BJ (cell line): ENCODE data around the gene LRRC51. TPM values are rescaled to one million over a fixed set of nuclear protein-coding genes. Genes with fewer than 3 reads are reported as not detected.
"Not testable (repeated sequence)": the region's sequence is repeated elsewhere in the genome, so short reads cannot be mapped to it uniquely, and the experiment has no call there.

Experiments
- CTCF ChIA-PET: fragments of 350-600 bp; formaldehyde crosslinking; extraction: SDS; loops from one replicate; lab custom pipeline; 2021; ENCODE audit warnings: antibody characterized with exemption, inconsistent platforms; lab: Yijun Ruan, JAX
- POLR2A ChIA-PET: fragments of 300-600 bp; sonication (Branson Sonifier 250); formaldehyde crosslinking; extraction: SDS; loops from one replicate; lab custom pipeline; 2021; ENCODE audit warnings: antibody characterized with exemption; lab: Charles Lee
- DNase-seq: peaks from one replicate; pipeline ENCODE4 v3.0.0-alpha.2; 2011; ENCODE audit warnings: low read depth
- H3K27me3 ChIP-seq: 2 replicates; pipeline ENCODE4 v1.6.0; 2011; ENCODE audit warnings: low read length; ENCODE audit not compliant: control insufficient read depth, insufficient read depth
- H3K36me3 ChIP-seq: 2 replicates; pipeline ENCODE4 v1.5.1; 2011; ENCODE audit warnings: low read length; ENCODE audit not compliant: control insufficient read depth, insufficient read depth
- H3K4me3 ChIP-seq: 2 replicates; pipeline ENCODE4 v1.5.1; 2011; ENCODE audit warnings: low read depth, mild to moderate bottlenecking, control low read depth, low read length
- CTCF ChIP-seq: IDR thresholded peaks from 2 replicates; pipeline ENCODE4 v1.5.1; 2011; ENCODE audit warnings: low read depth, mild to moderate bottlenecking, control low read depth, inconsistent platforms, low read length, moderate library complexity; ENCODE audit not compliant: insufficient read depth
- polyA plus RNA-seq: library from polyadenylated mRNA; depleted of rRNA; stranded (reverse); fragments of >200 nt; gene quantifications from 2 replicates; pipeline ENCODE4 v1.2.3, GENCODE V29; 2011; rRNA removed
- small RNA-seq: library from RNA; depleted of rRNA; stranded (forward); fragments of <200 nt; gene quantifications from one replicate; pipeline ENCODE3, GENCODE V24; 2012; ENCODE audit warnings: low replicate concordance, low read depth; ENCODE audit not compliant: insufficient read length

Gene LRRC51
- polyA plus RNA-seq, 1 experiment: 9.8 TPM

- TF ChIP-seq CTCF: no peak
- POLR2A ChIA-PET: no interaction called here
- Histone ChIP-seq H3K4me3 (no peak overlapping the region), H3K27me3 (no peaks in the 10 kb centered on the region), H3K36me3 (no peaks in the 10 kb centered on the region)
- DNase-seq: peak; percentile 88
- CTCF ChIA-PET: interaction anchor here (0.9 to 1.9 kb wide), 2 partner anchors 9 to 116 kb away, joined by 3 to 9 read pairs; no protein-coding TSS in a partner anchor
Observed at GRCh38 chr11:72141066-72141465, 60.4 kb downstream of the LRRC51 start.

GRCh38 chr11:72142086-72142485 is 61.4 kb downstream of the LRRC51 start:
- POLR2A ChIA-PET, H3K36me3 ChIP-seq, H3K27me3 ChIP-seq, H3K4me3 ChIP-seq, DNase-seq: not testable (repeated sequence)
- CTCF ChIA-PET: interaction anchor here (0.9 to 1.9 kb wide), 2 partner anchors 8 to 117 kb away, joined by 3 to 9 read pairs; no protein-coding TSS in a partner anchor

- CTCF ChIA-PET: interaction anchor here (2.8 to 3.9 kb wide), 4 partner anchors 8 to 118 kb away, joined by 7 to 42 read pairs (median 30); partner anchors contain the start of gene FOLR3
- not testable (repeated sequence) for H3K27me3 ChIP-seq, H3K4me3 ChIP-seq
Observed at GRCh38 chr11:72142543-72142942, 61.9 kb downstream of the LRRC51 start.

GRCh38 chr11:72144807-72145565 is 64.3 kb downstream of the LRRC51 start:
- Histone ChIP-seq H3K27me3 (no peaks in the 10 kb centered on the region), H3K36me3 (no peaks in the 10 kb centered on the region; the same call in 1 of the 2 replicates), H3K4me3 (no peak overlapping the region)
- POLR2A ChIA-PET: interaction anchor here (1.7 kb wide), 1 partner anchor 32 kb away, joined by 10 read pairs; the partner anchor contains the start of gene ANAPC15
- TF ChIP-seq CTCF: no peak
- DNase-seq: peak; percentile 88
- CTCF ChIA-PET: interaction anchor here (0.8 to 3.9 kb wide), 25 partner anchors 7 to 302 kb away, joined by 3 to 42 read pairs (median 6); partner anchors contain the start of genes ANAPC15, FOLR3 and LAMTOR1

More at GRCh38 chr11:72142543-72142942, 61.9 kb downstream of the LRRC51 start:
- H3K36me3 ChIP-seq, DNase-seq, POLR2A ChIA-PET: not testable (repeated sequence)

Small RNAs within 50 kb of the gene (small RNA-seq; reads per million reads assigned to genes)
- not detected for gene MIR3165
- gene RNU6-72P: not detected

Other genes with a start within 250 kb of the LRRC51 start
- gene DEFB108B, start 247.7 kb upstream of the LRRC51 start, polyA plus RNA-seq: not detected in 2 replicates
- gene DEFB131B, start 202.4 kb upstream of the LRRC51 start, polyA plus RNA-seq: not detected in 2 replicates
- gene XNDC1N, start 152.3 kb upstream of the LRRC51 start, polyA plus RNA-seq: 3.3 and 4.5 TPM in 2 replicates
- gene RNF121, start 151.8 kb upstream of the LRRC51 start, polyA plus RNA-seq: 77.3 and 80.5 TPM in 2 replicates
- gene IL18BP, start 81.9 kb upstream of the LRRC51 start, polyA plus RNA-seq: 2.5 and 3.2 TPM in 2 replicates
- 87.1 and 120 TPM in 2 replicates for gene NUMA1, start 308 bp upstream of the LRRC51 start, polyA plus RNA-seq
- 105 and 145 TPM in 2 replicates for gene LAMTOR1, start 22.4 kb downstream of the LRRC51 start, polyA plus RNA-seq
- not detected in 2 replicates for gene TOMT, start 25.1 kb downstream of the LRRC51 start, polyA plus RNA-seq
- gene ANAPC15, start 31.8 kb downstream of the LRRC51 start, polyA plus RNA-seq: 51.5 and 54.3 TPM in 2 replicates
- 0.85 and 0.89 TPM in 2 replicates for gene FOLR3, start 54.9 kb downstream of the LRRC51 start, polyA plus RNA-seq
- 0.83 and 1.2 TPM in 2 replicates for gene FOLR1, start 111.3 kb downstream of the LRRC51 start, polyA plus RNA-seq
- gene FOLR2, start 135.9 kb downstream of the LRRC51 start, polyA plus RNA-seq: not detected in 2 replicates
- gene INPPL1, start 143.9 kb downstream of the LRRC51 start, polyA plus RNA-seq: 114 and 164 TPM in 2 replicates
- not detected in 2 replicates for gene PHOX2A, start 163.3 kb downstream of the LRRC51 start, polyA plus RNA-seq